GM23338 (cell line): Measurements from ENCODE around the gene BICDL1. TPM values are rescaled to one million over a fixed set of nuclear protein-coding genes. Genes with fewer than 3 reads are reported as not detected.

Source experiments
- ATAC-seq: fragments of 200-7000 bp; cut with Tn5 transposase; 3 replicates; pipeline ENCODE4 v1.9.1; 2020
- DNase-seq: peaks from one replicate; pipeline ENCODE4 v3.0.0-alpha.2; 2015; ENCODE audit warnings: low spot score
- H2AFZ ChIP-seq: fragments of 200-600 bp; sonication (generic); 2 replicates; pipeline ENCODE4 v1.8.0; 2016; ENCODE audit warnings: antibody characterized with exemption, mild to moderate bottlenecking, moderate library complexity
- H3F3A ChIP-seq: fragments of 200-600 bp; sonication (generic); replicated peaks from 2 replicates; pipeline ENCODE4 v1.8.0; 2017; ENCODE audit warnings: antibody characterized with exemption, mixed run types, low read depth
- H3K27ac ChIP-seq: fragments of 200-600 bp; sonication (generic); 2 replicates; pipeline ENCODE4 v1.6.1; 2016; ENCODE audit warnings: low read depth
- H3K27me3 ChIP-seq: fragments of 200-600 bp; sonication (generic); 2 replicates; pipeline ENCODE4 v1.8.0; 2016; ENCODE audit warnings: mild to moderate bottlenecking, mixed run types, moderate library complexity; ENCODE audit not compliant: insufficient read depth
- H3K36me3 ChIP-seq: fragments of 200-600 bp; sonication (generic); 2 replicates; pipeline ENCODE4 v1.8.0; 2016; ENCODE audit warnings: mild to moderate bottlenecking; ENCODE audit not compliant: insufficient read depth
- H3K4me1 ChIP-seq: fragments of 200-600 bp; sonication (generic); 2 replicates; pipeline ENCODE4 v1.8.0; 2016; ENCODE audit warnings: mild to moderate bottlenecking, moderate library complexity; ENCODE audit not compliant: insufficient read depth
- H3K4me2 ChIP-seq: fragments of 200-600 bp; sonication (generic); 2 replicates; pipeline ENCODE4 v1.7.1; 2017; ENCODE audit warnings: mixed run types
- H3K4me3 ChIP-seq: fragments of 200-600 bp; sonication (generic); 2 replicates; pipeline ENCODE4 v1.6.1; 2016; ENCODE audit warnings: mixed run types
- H3K79me2 ChIP-seq: fragments of 200-600 bp; sonication (generic); replicated peaks from 2 replicates; pipeline ENCODE4 v1.8.0; 2017; ENCODE audit warnings: mild to moderate bottlenecking; ENCODE audit not compliant: insufficient read depth
- H3K9me2 ChIP-seq: fragments of 200-600 bp; sonication (generic); 2 replicates; pipeline ENCODE4 v1.8.0; 2017; ENCODE audit not compliant: insufficient read depth
- H4K20me1 ChIP-seq: fragments of 200-600 bp; sonication (generic); replicated peaks from 2 replicates; pipeline ENCODE4 v1.8.0; 2017; ENCODE audit warnings: mild to moderate bottlenecking; ENCODE audit not compliant: insufficient read depth
- H3K27ac Mint-ChIP-seq: 2 replicates; pipeline ENCODE4 v1.8.0; 2020; ENCODE audit warnings: inconsistent platforms, mild to moderate bottlenecking, moderate library complexity, mixed read lengths
- H3K27me3 Mint-ChIP-seq: 3 replicates; pipeline ENCODE4 v1.8.0; 2022; ENCODE audit warnings: low read depth, mild to moderate bottlenecking, moderate library complexity, mixed read lengths, inconsistent platforms; ENCODE audit not compliant: insufficient read depth, poor library complexity
- H3K36me3 Mint-ChIP-seq: 3 replicates; pipeline ENCODE4 v1.8.0; 2021; ENCODE audit warnings: low read depth, mild to moderate bottlenecking, inconsistent platforms, moderate library complexity, mixed read lengths
- H3K4me1 Mint-ChIP-seq: 3 replicates; pipeline ENCODE4 v1.8.0; 2020; ENCODE audit warnings: mild to moderate bottlenecking, inconsistent platforms, mixed read lengths
- H3K4me3 Mint-ChIP-seq: 3 replicates; pipeline ENCODE4 v1.8.0; 2021; ENCODE audit warnings: moderate library complexity, mild to moderate bottlenecking, inconsistent platforms, mixed read lengths
- H3K9me3 Mint-ChIP-seq: 3 replicates; pipeline ENCODE4 v1.8.0; 2020; ENCODE audit warnings: moderate library complexity, mild to moderate bottlenecking, inconsistent platforms, mixed read lengths
- EZH2 ChIP-seq: fragments of 200-600 bp; sonication (generic); IDR thresholded peaks from one replicate; pipeline ENCODE4 v1.8.0; 2017; ENCODE audit warnings: antibody characterized with exemption, mild to moderate bottlenecking, low read depth; ENCODE audit not compliant: unreplicated experiment
- EZH2phosphoT487 ChIP-seq: fragments of 200-600 bp; sonication (generic); IDR thresholded peaks from one replicate; pipeline ENCODE4 v1.8.1; 2018; ENCODE audit warnings: antibody characterized with exemption; ENCODE audit not compliant: unreplicated experiment
- JUNB ChIP-seq: IDR thresholded peaks from one replicate; pipeline ENCODE4 v1.6.1; 2016; ENCODE audit warnings: antibody characterized with exemption; ENCODE audit not compliant: unreplicated experiment
- NANOG ChIP-seq: IDR thresholded peaks from 2 replicates; pipeline ENCODE4 v1.6.1; 2016; ENCODE audit warnings: antibody characterized with exemption, borderline replicate concordance
- STAT1 ChIP-seq: IDR thresholded peaks from one replicate; pipeline ENCODE4 v1.6.1; 2016; ENCODE audit warnings: antibody characterized with exemption; ENCODE audit not compliant: unreplicated experiment
- ZNF114 ChIP-seq: fragments of 250-450 bp; sonication (Bioruptor Pico); IDR thresholded peaks from 2 replicates; pipeline ENCODE4 v1.5.0; 2020; ENCODE audit warnings: mild to moderate bottlenecking, moderate library complexity
- ZNF331 ChIP-seq: fragments of 250-450 bp; sonication (Bioruptor Pico); IDR thresholded peaks from 2 replicates; pipeline ENCODE4 v1.5.0; 2020; ENCODE audit warnings: low read depth, mild to moderate bottlenecking, moderate library complexity
- polyA plus RNA-seq: library from polyadenylated mRNA; unstranded; fragments of >200 nt; fragmentation: Nextera tagmentation; extraction: Ambion mirVana; gene quantifications from 2 replicates; pipeline ENCODE4 v1.2.1, GENCODE V29; 2016
- total RNA-seq: library from RNA; depleted of rRNA; stranded (reverse); fragments of >200 nt; shearing (Covaris generic); gene quantifications from 2 replicates; pipeline ENCODE4 v1.2.3, GENCODE V29; 2014
- TF ChIP-seq, protein P1 (sequence below), 2 experiments: fragments of 200-600 bp in 1 of 2; sonication (generic) in 1 of 2; conservative IDR thresholded peaks; 2 replicates each; pipeline versions ENCODE4 v1.5.1 to v1.6.1; 2016 to 2017; ENCODE audit warnings: antibody characterized with exemption in 2 of 2, low read depth in 2 of 2, mild to moderate bottlenecking in 2 of 2, moderate library complexity in 1 of 2
- TF ChIP-seq, protein P2 (sequence below): fragments of 250-450 bp; sonication (Bioruptor Pico); IDR thresholded peaks from 2 replicates; pipeline ENCODE4 v1.5.0; 2020; ENCODE audit warnings: mild to moderate bottlenecking, moderate library complexity
- TF ChIP-seq, protein P3 (sequence below): IDR thresholded peaks from one replicate; pipeline ENCODE4 v1.6.1; 2018; ENCODE audit warnings: antibody characterized with exemption; ENCODE audit not compliant: unreplicated experiment
- TF ChIP-seq, protein P4 (sequence below): IDR thresholded peaks from 2 replicates; pipeline ENCODE4 v1.6.1; 2016; ENCODE audit warnings: antibody characterized with exemption

BICDL1 gene
- total and polyA plus RNA-seq, 2 experiments from 2014 or later, result 14.0 to 25.7 TPM

DNA sequence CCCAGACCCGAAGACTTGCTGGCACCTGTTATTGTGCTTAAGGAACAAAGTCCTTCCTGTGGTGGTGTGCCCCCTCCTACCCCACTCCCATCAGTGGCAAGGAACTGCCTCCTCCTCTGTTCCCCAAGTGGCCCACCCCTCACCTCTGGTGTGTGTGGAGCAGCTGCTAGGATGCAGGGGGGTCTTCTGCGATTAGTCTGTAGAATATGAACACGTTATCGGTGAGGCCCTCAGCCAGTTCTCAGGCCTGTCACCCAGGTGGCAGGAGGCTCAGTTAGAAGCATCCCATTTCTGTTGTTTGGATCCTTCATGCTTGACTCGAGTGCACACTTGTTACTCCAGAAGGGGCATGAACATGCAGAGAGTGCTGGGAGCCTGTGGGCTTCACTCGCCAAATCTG is 88.2 kb downstream of the BICDL1 start (continued):
- TF ChIP-seq, protein P1, sequence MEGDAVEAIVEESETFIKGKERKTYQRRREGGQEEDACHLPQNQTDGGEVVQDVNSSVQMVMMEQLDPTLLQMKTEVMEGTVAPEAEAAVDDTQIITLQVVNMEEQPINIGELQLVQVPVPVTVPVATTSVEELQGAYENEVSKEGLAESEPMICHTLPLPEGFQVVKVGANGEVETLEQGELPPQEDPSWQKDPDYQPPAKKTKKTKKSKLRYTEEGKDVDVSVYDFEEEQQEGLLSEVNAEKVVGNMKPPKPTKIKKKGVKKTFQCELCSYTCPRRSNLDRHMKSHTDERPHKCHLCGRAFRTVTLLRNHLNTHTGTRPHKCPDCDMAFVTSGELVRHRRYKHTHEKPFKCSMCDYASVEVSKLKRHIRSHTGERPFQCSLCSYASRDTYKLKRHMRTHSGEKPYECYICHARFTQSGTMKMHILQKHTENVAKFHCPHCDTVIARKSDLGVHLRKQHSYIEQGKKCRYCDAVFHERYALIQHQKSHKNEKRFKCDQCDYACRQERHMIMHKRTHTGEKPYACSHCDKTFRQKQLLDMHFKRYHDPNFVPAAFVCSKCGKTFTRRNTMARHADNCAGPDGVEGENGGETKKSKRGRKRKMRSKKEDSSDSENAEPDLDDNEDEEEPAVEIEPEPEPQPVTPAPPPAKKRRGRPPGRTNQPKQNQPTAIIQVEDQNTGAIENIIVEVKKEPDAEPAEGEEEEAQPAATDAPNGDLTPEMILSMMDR (conservative IDR thresholded peaks at IDR 0.05; ENCODE audit: low read depth in 2 of 2), result no peak
- TF ChIP-seq ZNF114 (CRISPR knock-in tag), result no peak
- no peak for TF ChIP-seq EZH2phosphoT487
- TF ChIP-seq EZH2, result no peak

DNA sequence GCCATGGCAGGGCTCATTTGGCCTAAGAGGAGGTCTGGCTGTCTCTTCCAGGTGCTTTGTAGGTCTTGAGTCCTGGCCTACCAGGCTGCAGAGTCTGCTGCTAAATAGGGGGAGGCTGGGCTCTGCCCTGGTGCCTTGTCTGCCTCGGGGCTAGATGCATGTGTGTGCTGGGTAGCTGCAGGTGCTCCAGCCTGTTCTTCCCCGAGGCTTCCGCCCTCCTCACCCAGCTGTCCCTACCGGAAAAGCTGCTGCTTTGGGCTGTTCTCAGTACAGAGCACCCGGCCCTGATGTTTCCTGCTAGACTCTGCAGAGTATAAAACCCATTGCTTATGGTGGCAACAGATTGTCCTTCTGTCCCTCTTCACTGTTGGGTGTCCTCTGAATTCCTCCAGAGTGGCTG is 89.8 kb downstream of the BICDL1 start:
- ATAC-seq (no peak), DNase-seq (no peak)
- no peaks in the 10 kb centered on the region for H3K27me3 ChIP-seq
- H3K4me3 Mint-ChIP-seq, result no peak overlapping the region
- H3K27me3 Mint-ChIP-seq, result peaks cover 6% of the 10 kb centered on the region
- H3K9me2 ChIP-seq, result 0 out of 2 replicates have a peak, but pooled peaks cover 2% of the 10 kb centered on the region
- no peak overlapping the region for H3K4me2 ChIP-seq
- H3K9me3 Mint-ChIP-seq, result no peaks in the 10 kb centered on the region; the same call in 2 of the 3 replicates
- H3K36me3 Mint-ChIP-seq, result peaks cover 13% of the 10 kb centered on the region
- no peak overlapping the region for H3K27ac Mint-ChIP-seq
- no peaks in the 10 kb centered on the region for H3K79me2 ChIP-seq
- H3F3A ChIP-seq, result no peaks in the 10 kb centered on the region
- H3K4me3 ChIP-seq, result no peak overlapping the region
- H3K4me1 ChIP-seq, result no peaks in the 10 kb centered on the region
- peaks cover 11% of the 10 kb centered on the region for H3K4me1 Mint-ChIP-seq
- no peaks in the 10 kb centered on the region for H4K20me1 ChIP-seq
- H3K36me3 ChIP-seq, result no peaks in the 10 kb centered on the region
- no peak overlapping the region for H2AFZ ChIP-seq
- H3K27ac ChIP-seq, result no peak overlapping the region
- no peak for TF ChIP-seq JUNB
- TF ChIP-seq, protein P2, sequence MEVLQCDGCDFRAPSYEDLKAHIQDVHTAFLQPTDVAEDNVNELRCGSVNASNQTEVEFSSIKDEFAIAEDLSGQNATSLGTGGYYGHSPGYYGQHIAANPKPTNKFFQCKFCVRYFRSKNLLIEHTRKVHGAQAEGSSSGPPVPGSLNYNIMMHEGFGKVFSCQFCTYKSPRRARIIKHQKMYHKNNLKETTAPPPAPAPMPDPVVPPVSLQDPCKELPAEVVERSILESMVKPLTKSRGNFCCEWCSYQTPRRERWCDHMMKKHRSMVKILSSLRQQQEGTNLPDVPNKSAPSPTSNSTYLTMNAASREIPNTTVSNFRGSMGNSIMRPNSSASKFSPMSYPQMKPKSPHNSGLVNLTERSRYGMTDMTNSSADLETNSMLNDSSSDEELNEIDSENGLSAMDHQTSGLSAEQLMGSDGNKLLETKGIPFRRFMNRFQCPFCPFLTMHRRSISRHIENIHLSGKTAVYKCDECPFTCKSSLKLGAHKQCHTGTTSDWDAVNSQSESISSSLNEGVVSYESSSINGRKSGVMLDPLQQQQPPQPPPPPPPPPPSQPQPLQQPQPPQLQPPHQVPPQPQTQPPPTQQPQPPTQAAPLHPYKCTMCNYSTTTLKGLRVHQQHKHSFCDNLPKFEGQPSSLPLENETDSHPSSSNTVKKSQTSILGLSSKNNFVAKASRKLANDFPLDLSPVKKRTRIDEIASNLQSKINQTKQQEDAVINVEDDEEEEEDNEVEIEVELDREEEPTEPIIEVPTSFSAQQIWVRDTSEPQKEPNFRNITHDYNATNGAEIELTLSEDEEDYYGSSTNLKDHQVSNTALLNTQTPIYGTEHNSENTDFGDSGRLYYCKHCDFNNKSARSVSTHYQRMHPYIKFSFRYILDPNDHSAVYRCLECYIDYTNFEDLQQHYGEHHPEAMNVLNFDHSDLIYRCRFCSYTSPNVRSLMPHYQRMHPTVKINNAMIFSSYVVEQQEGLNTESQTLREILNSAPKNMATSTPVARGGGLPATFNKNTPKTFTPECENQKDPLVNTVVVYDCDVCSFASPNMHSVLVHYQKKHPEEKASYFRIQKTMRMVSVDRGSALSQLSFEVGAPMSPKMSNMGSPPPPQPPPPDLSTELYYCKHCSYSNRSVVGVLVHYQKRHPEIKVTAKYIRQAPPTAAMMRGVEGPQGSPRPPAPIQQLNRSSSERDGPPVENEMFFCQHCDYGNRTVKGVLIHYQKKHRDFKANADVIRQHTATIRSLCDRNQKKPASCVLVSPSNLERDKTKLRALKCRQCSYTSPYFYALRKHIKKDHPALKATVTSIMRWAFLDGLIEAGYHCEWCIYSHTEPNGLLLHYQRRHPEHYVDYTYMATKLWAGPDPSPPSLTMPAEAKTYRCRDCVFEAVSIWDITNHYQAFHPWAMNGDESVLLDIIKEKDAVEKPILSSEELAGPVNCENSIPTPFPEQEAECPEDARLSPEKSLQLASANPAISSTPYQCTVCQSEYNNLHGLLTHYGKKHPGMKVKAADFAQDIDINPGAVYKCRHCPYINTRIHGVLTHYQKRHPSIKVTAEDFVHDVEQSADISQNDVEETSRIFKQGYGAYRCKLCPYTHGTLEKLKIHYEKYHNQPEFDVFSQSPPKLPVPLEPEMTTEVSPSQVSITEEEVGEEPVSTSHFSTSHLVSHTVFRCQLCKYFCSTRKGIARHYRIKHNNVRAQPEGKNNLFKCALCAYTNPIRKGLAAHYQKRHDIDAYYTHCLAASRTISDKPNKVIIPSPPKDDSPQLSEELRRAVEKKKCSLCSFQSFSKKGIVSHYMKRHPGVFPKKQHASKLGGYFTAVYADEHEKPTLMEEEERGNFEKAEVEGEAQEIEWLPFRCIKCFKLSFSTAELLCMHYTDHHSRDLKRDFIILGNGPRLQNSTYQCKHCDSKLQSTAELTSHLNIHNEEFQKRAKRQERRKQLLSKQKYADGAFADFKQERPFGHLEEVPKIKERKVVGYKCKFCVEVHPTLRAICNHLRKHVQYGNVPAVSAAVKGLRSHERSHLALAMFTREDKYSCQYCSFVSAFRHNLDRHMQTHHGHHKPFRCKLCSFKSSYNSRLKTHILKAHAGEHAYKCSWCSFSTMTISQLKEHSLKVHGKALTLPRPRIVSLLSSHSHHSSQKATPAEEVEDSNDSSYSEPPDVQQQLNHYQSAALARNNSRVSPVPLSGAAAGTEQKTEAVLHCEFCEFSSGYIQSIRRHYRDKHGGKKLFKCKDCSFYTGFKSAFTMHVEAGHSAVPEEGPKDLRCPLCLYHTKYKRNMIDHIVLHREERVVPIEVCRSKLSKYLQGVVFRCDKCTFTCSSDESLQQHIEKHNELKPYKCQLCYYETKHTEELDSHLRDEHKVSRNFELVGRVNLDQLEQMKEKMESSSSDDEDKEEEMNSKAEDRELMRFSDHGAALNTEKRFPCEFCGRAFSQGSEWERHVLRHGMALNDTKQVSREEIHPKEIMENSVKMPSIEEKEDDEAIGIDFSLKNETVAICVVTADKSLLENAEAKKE (CRISPR knock-in tag), result no peak
- TF ChIP-seq, protein P3, sequence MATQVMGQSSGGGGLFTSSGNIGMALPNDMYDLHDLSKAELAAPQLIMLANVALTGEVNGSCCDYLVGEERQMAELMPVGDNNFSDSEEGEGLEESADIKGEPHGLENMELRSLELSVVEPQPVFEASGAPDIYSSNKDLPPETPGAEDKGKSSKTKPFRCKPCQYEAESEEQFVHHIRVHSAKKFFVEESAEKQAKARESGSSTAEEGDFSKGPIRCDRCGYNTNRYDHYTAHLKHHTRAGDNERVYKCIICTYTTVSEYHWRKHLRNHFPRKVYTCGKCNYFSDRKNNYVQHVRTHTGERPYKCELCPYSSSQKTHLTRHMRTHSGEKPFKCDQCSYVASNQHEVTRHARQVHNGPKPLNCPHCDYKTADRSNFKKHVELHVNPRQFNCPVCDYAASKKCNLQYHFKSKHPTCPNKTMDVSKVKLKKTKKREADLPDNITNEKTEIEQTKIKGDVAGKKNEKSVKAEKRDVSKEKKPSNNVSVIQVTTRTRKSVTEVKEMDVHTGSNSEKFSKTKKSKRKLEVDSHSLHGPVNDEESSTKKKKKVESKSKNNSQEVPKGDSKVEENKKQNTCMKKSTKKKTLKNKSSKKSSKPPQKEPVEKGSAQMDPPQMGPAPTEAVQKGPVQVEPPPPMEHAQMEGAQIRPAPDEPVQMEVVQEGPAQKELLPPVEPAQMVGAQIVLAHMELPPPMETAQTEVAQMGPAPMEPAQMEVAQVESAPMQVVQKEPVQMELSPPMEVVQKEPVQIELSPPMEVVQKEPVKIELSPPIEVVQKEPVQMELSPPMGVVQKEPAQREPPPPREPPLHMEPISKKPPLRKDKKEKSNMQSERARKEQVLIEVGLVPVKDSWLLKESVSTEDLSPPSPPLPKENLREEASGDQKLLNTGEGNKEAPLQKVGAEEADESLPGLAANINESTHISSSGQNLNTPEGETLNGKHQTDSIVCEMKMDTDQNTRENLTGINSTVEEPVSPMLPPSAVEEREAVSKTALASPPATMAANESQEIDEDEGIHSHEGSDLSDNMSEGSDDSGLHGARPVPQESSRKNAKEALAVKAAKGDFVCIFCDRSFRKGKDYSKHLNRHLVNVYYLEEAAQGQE, result no peak
- no peak for TF ChIP-seq NANOG
- TF ChIP-seq ZNF331, result no peak
- TF ChIP-seq STAT1, result no peak
- TF ChIP-seq, protein P4, sequence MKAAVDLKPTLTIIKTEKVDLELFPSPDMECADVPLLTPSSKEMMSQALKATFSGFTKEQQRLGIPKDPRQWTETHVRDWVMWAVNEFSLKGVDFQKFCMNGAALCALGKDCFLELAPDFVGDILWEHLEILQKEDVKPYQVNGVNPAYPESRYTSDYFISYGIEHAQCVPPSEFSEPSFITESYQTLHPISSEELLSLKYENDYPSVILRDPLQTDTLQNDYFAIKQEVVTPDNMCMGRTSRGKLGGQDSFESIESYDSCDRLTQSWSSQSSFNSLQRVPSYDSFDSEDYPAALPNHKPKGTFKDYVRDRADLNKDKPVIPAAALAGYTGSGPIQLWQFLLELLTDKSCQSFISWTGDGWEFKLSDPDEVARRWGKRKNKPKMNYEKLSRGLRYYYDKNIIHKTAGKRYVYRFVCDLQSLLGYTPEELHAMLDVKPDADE, result no peak
- TF ChIP-seq ZNF114 (CRISPR knock-in tag), result no peak
- TF ChIP-seq EZH2, result no peak
